KMS-11 (cell line): ENCODE measurements around the gene SLCO4A1.

Source experiments
- H2AFZ ChIP-seq: fragments of 200-600 bp; sonication (generic); 2 replicates; pipeline ENCODE4 v1.6.1; 2016; ENCODE audit warnings: antibody characterized with exemption, mixed run types, low read depth
- H3K27ac ChIP-seq: fragments of 200-600 bp; sonication (generic); 2 replicates; pipeline ENCODE4 v1.6.1; 2016; ENCODE audit warnings: mild to moderate bottlenecking, mixed run types
- H3K27me3 ChIP-seq: fragments of 200-600 bp; sonication (generic); 2 replicates; pipeline ENCODE4 v1.6.1; 2017; ENCODE audit warnings: mild to moderate bottlenecking, low read depth, mixed run types, moderate library complexity; ENCODE audit not compliant: insufficient read depth
- H3K36me3 ChIP-seq: fragments of 200-600 bp; sonication (generic); 2 replicates; pipeline ENCODE4 v1.6.1; 2017; ENCODE audit warnings: mild to moderate bottlenecking, mixed run types; ENCODE audit not compliant: insufficient read depth
- H3K4me1 ChIP-seq: fragments of 200-600 bp; sonication (generic); 2 replicates; pipeline ENCODE4 v1.6.1; 2016; ENCODE audit warnings: mild to moderate bottlenecking, low read depth, mixed run types; ENCODE audit not compliant: poor library complexity, severe bottlenecking
- H3K4me2 ChIP-seq: fragments of 200-600 bp; sonication (generic); 2 replicates; pipeline ENCODE4 v1.7.0; 2016; ENCODE audit warnings: mild to moderate bottlenecking, mixed run types
- H3K4me3 ChIP-seq: fragments of 200-600 bp; sonication (generic); IDR thresholded peaks from 2 replicates; pipeline ENCODE4 v1.6.1; 2017; ENCODE audit warnings: low read depth, low read length, mixed read lengths; ENCODE audit not compliant: insufficient read depth
- H3K79me2 ChIP-seq: fragments of 200-600 bp; sonication (generic); 2 replicates; pipeline ENCODE4 v1.6.1; 2016; ENCODE audit warnings: low read depth, mixed run types; ENCODE audit not compliant: insufficient read depth
- H3K9ac ChIP-seq: fragments of 200-600 bp; sonication (generic); 2 replicates; pipeline ENCODE4 v1.6.1; 2016; ENCODE audit warnings: mild to moderate bottlenecking, mixed run types
- H4K20me1 ChIP-seq: fragments of 200-600 bp; sonication (generic); 2 replicates; pipeline ENCODE4 v1.6.1; 2016; ENCODE audit warnings: mild to moderate bottlenecking, mixed run types; ENCODE audit not compliant: insufficient read depth
- TF ChIP-seq, protein P1 (sequence below): fragments of 200-600 bp; sonication (generic); conservative IDR thresholded peaks from 2 replicates; pipeline ENCODE4 v1.6.1; 2017; ENCODE audit warnings: low read depth, mild to moderate bottlenecking, antibody characterized with exemption, low read length, moderate library complexity, mixed read lengths

The SLCO4A1 gene

DNA sequence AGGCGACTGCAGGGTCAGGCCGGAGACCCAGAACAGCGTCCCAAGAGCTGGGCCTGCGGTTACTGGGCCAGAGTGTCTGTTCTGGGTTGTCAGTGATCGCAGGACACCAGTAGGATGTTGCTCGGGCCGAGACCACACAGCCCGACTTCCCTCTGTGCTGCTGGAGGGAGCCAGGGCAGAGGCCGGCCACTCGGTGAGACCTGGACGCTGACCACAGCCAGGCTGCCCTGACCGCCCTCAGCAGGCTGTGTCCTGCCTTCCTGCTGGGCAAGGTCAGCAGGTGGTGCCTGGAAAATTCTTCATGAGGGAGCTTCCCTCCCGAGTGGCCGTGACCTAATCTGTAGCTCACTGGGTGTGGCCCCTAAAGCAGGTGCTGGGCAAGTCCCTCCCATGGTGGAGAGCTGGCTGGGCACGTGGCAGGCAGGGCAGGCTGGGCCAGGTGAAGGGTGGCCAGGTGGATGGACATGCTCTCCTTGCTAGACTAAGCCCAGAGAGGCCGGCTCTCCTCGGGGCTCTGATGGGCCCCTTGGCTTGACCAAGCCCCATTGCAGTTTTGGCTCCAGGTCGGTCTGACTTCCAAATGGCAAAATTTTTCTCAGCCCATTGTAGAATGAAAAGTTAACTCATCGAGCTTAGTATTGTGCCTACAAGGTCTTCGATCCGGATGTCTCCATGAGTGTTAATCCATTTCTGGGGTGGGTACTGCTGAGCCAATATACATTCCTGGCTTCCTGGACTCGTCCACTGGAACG lies 1.9 kb downstream of the SLCO4A1 start:
- H3K4me1 ChIP-seq = peaks cover 60% of the 10 kb centered on the region
- no peak overlapping the region for H2AFZ ChIP-seq
- H3K27ac ChIP-seq = no peak overlapping the region
- TF ChIP-seq, protein P1, sequence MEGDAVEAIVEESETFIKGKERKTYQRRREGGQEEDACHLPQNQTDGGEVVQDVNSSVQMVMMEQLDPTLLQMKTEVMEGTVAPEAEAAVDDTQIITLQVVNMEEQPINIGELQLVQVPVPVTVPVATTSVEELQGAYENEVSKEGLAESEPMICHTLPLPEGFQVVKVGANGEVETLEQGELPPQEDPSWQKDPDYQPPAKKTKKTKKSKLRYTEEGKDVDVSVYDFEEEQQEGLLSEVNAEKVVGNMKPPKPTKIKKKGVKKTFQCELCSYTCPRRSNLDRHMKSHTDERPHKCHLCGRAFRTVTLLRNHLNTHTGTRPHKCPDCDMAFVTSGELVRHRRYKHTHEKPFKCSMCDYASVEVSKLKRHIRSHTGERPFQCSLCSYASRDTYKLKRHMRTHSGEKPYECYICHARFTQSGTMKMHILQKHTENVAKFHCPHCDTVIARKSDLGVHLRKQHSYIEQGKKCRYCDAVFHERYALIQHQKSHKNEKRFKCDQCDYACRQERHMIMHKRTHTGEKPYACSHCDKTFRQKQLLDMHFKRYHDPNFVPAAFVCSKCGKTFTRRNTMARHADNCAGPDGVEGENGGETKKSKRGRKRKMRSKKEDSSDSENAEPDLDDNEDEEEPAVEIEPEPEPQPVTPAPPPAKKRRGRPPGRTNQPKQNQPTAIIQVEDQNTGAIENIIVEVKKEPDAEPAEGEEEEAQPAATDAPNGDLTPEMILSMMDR = no peak
- H3K4me2 ChIP-seq = peak overlapping the region; percentile 94; the same call in 1 of the 2 replicates
- no peak overlapping the region for H3K4me3 ChIP-seq
- H3K27me3 ChIP-seq = peaks cover 14% of the 10 kb centered on the region
- no peaks in the 10 kb centered on the region for H3K36me3 ChIP-seq
- H3K9ac ChIP-seq = no peak overlapping the region
- 0 out of 2 replicates have a peak, but pooled peaks cover 9% of the 10 kb centered on the region for H4K20me1 ChIP-seq
- H3K79me2 ChIP-seq = peaks cover 64% of the 10 kb centered on the region

DNA sequence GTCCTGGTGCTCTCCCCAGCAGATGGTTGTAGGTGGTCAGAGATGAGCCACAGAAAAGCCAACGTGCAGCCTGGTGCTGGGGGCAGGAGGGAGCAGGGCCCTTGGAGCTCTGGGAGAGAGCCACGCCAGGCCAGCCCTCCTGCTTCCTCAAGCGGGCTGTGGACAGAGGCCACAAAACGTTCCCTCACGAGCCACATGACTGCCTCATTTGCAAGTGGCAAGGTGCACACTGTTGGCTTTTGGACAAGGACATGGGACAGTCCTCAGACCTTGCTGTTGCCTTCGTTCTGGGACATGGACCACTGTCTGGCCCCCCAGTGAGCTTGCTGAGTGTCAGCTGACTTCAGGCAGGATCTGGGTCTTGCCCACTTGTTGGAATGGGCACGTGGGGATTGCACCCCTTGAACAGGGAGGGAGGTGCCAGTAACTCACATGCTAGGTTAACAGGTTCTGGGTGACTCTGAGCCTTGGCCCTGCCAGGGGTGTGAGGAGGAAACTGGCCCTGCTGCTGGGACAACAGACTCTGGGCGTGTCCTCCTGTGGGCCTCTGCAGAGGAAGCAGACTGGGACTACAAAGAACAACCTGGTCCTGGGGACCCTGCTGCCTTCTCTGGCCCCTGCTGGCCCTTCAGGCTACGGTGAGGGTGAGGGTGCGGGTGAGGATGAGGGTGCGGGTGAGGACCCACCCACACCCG lies 2.6 kb downstream of the SLCO4A1 start:
- no peak overlapping the region for H3K9ac ChIP-seq
- 0 out of 2 replicates have a peak, but pooled peaks cover 9% of the 10 kb centered on the region for H4K20me1 ChIP-seq
- H3K27ac ChIP-seq = no peak overlapping the region
- H3K36me3 ChIP-seq = no peaks in the 10 kb centered on the region
- TF ChIP-seq, protein P1 = no peak
- H3K27me3 ChIP-seq = peaks cover 8% of the 10 kb centered on the region
- H2AFZ ChIP-seq = no peak overlapping the region
- 0 out of 2 replicates have a peak overlapping the region, but pooled peaks have one; percentile 94 for H3K4me2 ChIP-seq
- peaks cover 71% of the 10 kb centered on the region for H3K79me2 ChIP-seq
- no peak overlapping the region for H3K4me3 ChIP-seq
- peaks cover 67% of the 10 kb centered on the region for H3K4me1 ChIP-seq

DNA sequence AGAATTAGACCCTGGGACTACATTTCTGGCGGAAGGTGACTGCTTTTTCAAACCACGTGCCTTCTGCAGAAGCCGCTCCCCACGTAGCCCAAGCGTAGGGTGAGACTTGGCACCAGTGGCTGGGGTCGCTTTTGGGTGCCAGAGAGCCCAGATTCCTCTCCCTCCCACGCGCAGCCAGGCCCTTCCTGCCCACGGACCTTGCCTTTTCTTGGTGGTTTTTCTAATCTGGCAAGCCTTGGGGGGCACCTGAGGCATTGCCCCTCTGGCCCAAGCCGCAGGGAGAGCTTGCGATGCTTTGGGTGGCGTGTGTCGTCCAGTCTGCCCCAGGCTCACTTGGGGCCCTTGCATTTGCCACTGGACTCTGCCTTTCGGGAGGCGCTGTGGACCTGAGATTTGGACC lies 3.3 kb downstream of the SLCO4A1 start:
- H3K4me3 ChIP-seq = no peak overlapping the region
- H3K27ac ChIP-seq = no peak overlapping the region
- H4K20me1 ChIP-seq = 0 out of 2 replicates have a peak, but pooled peaks cover 9% of the 10 kb centered on the region
- no peak overlapping the region for H2AFZ ChIP-seq
- no peak overlapping the region for H3K9ac ChIP-seq
- peaks cover 74% of the 10 kb centered on the region for H3K4me1 ChIP-seq
- H3K4me2 ChIP-seq = no peak overlapping the region; the same call in 1 of the 2 replicates
- H3K27me3 ChIP-seq = peaks cover 1% of the 10 kb centered on the region; the same call in 1 of the 2 replicates
- peaks cover 77% of the 10 kb centered on the region for H3K79me2 ChIP-seq
- TF ChIP-seq, protein P1 = no peak
- no peaks in the 10 kb centered on the region for H3K36me3 ChIP-seq

DNA sequence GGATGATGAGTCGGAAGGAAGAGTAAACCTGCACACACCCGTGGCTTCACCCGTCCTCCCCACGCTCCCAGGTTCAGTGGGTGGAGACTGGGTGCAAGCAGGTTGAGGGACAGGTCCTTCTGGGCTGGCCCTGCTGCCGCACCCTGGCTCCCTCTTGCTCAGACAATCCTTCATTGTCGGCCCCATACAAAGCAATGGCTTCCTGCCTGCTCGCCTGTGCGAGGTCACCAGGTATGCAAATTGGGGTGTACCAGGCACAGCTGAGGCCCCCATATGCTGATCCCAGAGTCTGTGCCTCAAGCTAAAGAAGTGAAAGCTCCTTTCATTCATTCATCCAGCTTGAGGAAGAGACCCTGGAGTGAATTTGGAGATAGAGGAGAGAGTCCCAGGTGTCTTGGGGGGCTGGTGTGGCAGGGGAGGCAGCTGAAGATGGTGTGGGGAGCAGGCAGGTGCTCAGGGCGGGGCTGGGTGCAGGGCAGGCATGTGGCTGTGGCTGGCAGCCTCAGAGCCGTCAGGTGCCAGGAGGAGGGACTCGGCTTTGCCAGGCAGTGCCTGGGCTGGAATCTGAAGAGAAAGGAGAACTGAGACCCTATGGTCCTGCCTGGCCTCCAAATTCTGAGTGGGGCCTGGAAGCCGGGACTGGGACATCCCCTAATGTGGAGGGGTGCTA lies 4.7 kb downstream of the SLCO4A1 start:
- TF ChIP-seq, protein P1 = no peak
- 0 out of 2 replicates have a peak, but pooled peaks cover 9% of the 10 kb centered on the region for H4K20me1 ChIP-seq
- no peaks in the 10 kb centered on the region for H3K36me3 ChIP-seq
- no peak overlapping the region for H3K27ac ChIP-seq
- no peak overlapping the region for H3K9ac ChIP-seq
- no peak overlapping the region for H3K4me3 ChIP-seq
- H3K4me2 ChIP-seq = no peak overlapping the region; the same call in 1 of the 2 replicates
- H3K27me3 ChIP-seq = no peaks in the 10 kb centered on the region
- no peak overlapping the region for H2AFZ ChIP-seq
- peaks cover 77% of the 10 kb centered on the region for H3K79me2 ChIP-seq
- peaks cover 80% of the 10 kb centered on the region for H3K4me1 ChIP-seq
